Spleen (tissue), 11 donors: Measurements from ENCODE around the gene KLHL24. TPM values are rescaled to one million over a fixed set of nuclear protein-coding genes. Genes with fewer than 3 reads are reported as not detected.
"Not testable (repeated sequence)": the region's sequence is repeated elsewhere in the genome, so short reads cannot be mapped to it uniquely, and the experiment has no call there.

Experiments used
- DNase-seq: peaks from one replicate; pipeline ENCODE4 v3.0.0-alpha.2; 2020
- H3K27ac ChIP-seq, 8 donors: fragments of 200-600 bp; sonication (generic) in 7 of 8; 1 replicate in 4 of 8; 2 replicates in 4 of 8; pipeline versions ENCODE4 v1.5.0 to v1.8.0; 2016 to 2021; ENCODE audit warnings: inconsistent platforms in 4 of 8, mild to moderate bottlenecking in 4 of 8, moderate library complexity in 1 of 8
- H3K27me3 ChIP-seq, 7 donors: fragments of 200-600 bp; sonication (generic) in 6 of 7; replicated peaks in 1 of 7; 1 replicate in 4 of 7; 2 replicates in 3 of 7; pipeline versions ENCODE4 v1.5.0 to v1.8.0; 2016 to 2021; ENCODE audit warnings: inconsistent platforms in 3 of 7, mild to moderate bottlenecking in 1 of 7
- H3K36me3 ChIP-seq, 6 donors: fragments of 200-600 bp; sonication (generic) in 5 of 6; 1 replicate in 4 of 6; 2 replicates in 2 of 6; pipeline versions ENCODE4 v1.5.0 to v1.8.0; 2016 to 2021; ENCODE audit warnings: inconsistent platforms in 2 of 6
- H3K4me1 ChIP-seq, 6 donors: fragments of 200-600 bp; sonication (generic) in 5 of 6; 1 replicate in 3 of 6; 2 replicates in 3 of 6; pipeline versions ENCODE4 v1.5.0 to v1.8.0; 2016 to 2021; ENCODE audit warnings: inconsistent platforms in 3 of 6
- H3K4me3 ChIP-seq, 8 donors: fragments of 200-600 bp; sonication (generic) in 7 of 8; 1 replicate in 4 of 8; 2 replicates in 4 of 8; pipeline versions ENCODE4 v1.5.0 to v1.8.0; 2016 to 2021; ENCODE audit warnings: inconsistent platforms in 4 of 8, mild to moderate bottlenecking in 4 of 8, moderate library complexity in 2 of 8
- H3K9me3 ChIP-seq, 8 donors: fragments of 200-600 bp; sonication (generic) in 7 of 8; 1 replicate in 4 of 8; 2 replicates in 4 of 8; pipeline versions ENCODE4 v1.5.0 to v1.8.0; 2016 to 2021; ENCODE audit warnings: inconsistent platforms in 4 of 8
- CTCF ChIP-seq, 11 experiments: fragments of 200-600 bp in 7 of 11; fragments of 450-650 bp in 4 of 11; sonication (generic) in 4 of 11; IDR thresholded peaks in 8 of 11; conservative IDR thresholded peaks in 3 of 11; 1 replicate in 7 of 11; 2 replicates in 4 of 11; pipeline versions ENCODE4 v1.4.0 to v1.8.0; 2016 to 2021; ENCODE audit warnings: antibody characterized with exemption in 11 of 11, inconsistent platforms in 4 of 11, mild to moderate bottlenecking in 1 of 11
- POLR2A ChIP-seq, 3 donors: fragments of 450-650 bp; IDR thresholded peaks; one replicate each; pipeline ENCODE4 v1.5.1; 2017; ENCODE audit warnings: antibody characterized with exemption in 3 of 3, mild to moderate bottlenecking in 1 of 3
- POLR2AphosphoS5 ChIP-seq, 3 donors: sonication (generic); formaldehyde crosslinking; IDR thresholded peaks; one replicate each; pipeline ENCODE4 v1.5.1; 2017; ENCODE audit warnings: antibody characterized with exemption in 3 of 3
- WGBS, 5 donors: extraction: QIAGEN DNeasy Blood & Tissue Kit in 3 of 5; methylation state at CpG; one replicate each; pipeline versions ENCODE4 v1.1.5 to v1.1.7; 2013 to 2018; 5-methylcytosine and 5-hydroxymethylcytosine counted together
- intact Hi-C: fragments of 100-400 bp; cut with DNase I; formaldehyde crosslinking; loops from one replicate; pipeline ENCODE4 v1.15.0; 2023; ENCODE audit warnings: low total_unique reads
- polyA plus RNA-seq, 3 donors: library from polyadenylated mRNA; stranded (reverse); fragments of 200-250 nt; gene quantifications; one replicate each; pipeline ENCODE4 v1.2.1, GENCODE V29; 2013
- total RNA-seq, 7 donors: library from RNA; depleted of rRNA in 3 of 7; stranded (reverse); fragments of >200 nt in 3 of 7; fragmentation: NEBNext Ultra II Directional in 4 of 7; extraction: Animal tissue kit (Norgen Biotek cat#: 25700) in 4 of 7; gene quantifications; one replicate each; pipeline versions ENCODE4 v1.1.0 to v1.2.1, GENCODE V29; 2016 to 2021
- donor health status: healthy with polysubstance abuse.
- donor health status: DM: no; HTN: no; CAD: no; lungs with moderate emphysema.
- donor health status: DM: no; HTN: no; CAD: no.
- donor health status: Bipolar disorder and iron deficiency.
- donor health status: healthy.
- donor health status: DM: no; HTN: no; CAD: no.
- donor health status: DM: yes; HTN: yes; CAD: no.

The KLHL24 gene
- total and polyA plus RNA-seq, 10 donors, result 5.0 to 148 (median 57.0) TPM

GRCh38 chr3:183620252-183620628 is 15.2 kb upstream of the KLHL24 start:
- DNase-seq, result no peak
- H3K27me3 ChIP-seq, result no peaks in the 10 kb centered on the region
- no peaks in the 10 kb centered on the region for H3K36me3 ChIP-seq
- no peak for TF ChIP-seq POLR2AphosphoS5 (IDR thresholded peaks at IDR 0.05)
- no peak for TF ChIP-seq POLR2A (IDR thresholded peaks at IDR 0.05)
- TF ChIP-seq CTCF (IDR thresholded peaks at IDR 0.05 in 8 of 11, conservative IDR thresholded peaks at IDR 0.05 in 3 of 11), result no peak
- H3K4me3 ChIP-seq, result no peak overlapping the region
- peaks cover 0 to 9% (median 0%) of the 10 kb centered on the region in 8 donors for H3K9me3 ChIP-seq
- H3K27ac ChIP-seq, result no peak overlapping the region
- WGBS, 5 donors, result 88 to 94% (median 89%) methylated on average over 1 of the region's 1 CpG
- H3K4me1 ChIP-seq, result no peaks in the 10 kb centered on the region
- intact Hi-C loops, result no loop called here

- H3K4me3 ChIP-seq, H3K27me3 ChIP-seq, intact Hi-C loops, H3K27ac ChIP-seq, DNase-seq, H3K9me3 ChIP-seq, H3K36me3 ChIP-seq, H3K4me1 ChIP-seq: not testable (repeated sequence)
- 86 to 94% (median 91%) methylated on average over 2 of the region's 2 CpGs for WGBS, 5 donors
Observed at GRCh38 chr3:183622473-183622872, 12.9 kb upstream of the KLHL24 start.

- TF ChIP-seq POLR2A (IDR thresholded peaks at IDR 0.05), result no peak
- TF ChIP-seq POLR2AphosphoS5 (IDR thresholded peaks at IDR 0.05), result peak in 2 of 3 donors; percentile 24 to 73
- no peak for TF ChIP-seq CTCF (IDR thresholded peaks at IDR 0.05 in 8 of 11, conservative IDR thresholded peaks at IDR 0.05 in 3 of 11)
- Histone ChIP-seq H3K36me3 (no peaks in the 10 kb centered on the region), H3K9me3 (no peaks in the 10 kb centered on the region), H3K27me3 (no peaks in the 10 kb centered on the region), H3K4me3 (no peak overlapping the region), H3K27ac (peak overlapping the region in 2 of 8 donors; percentile 32 to 34), H3K4me1 (peaks cover 0 to 4% (median 0%) of the 10 kb centered on the region in 6 donors)
- WGBS, 5 donors, result 74 to 88% (median 78%) methylated on average over 8 of the region's 8 CpGs
- intact Hi-C loops, result no loop called here
- DNase-seq, result no peak
Observed at GRCh38 chr3:183626877-183627594, 8.4 kb upstream of the KLHL24 start.

GRCh38 chr3:183629546-183630301 is 5.7 kb upstream of the KLHL24 start:
- H3K27me3 ChIP-seq, result no peaks in the 10 kb centered on the region
- no peaks in the 10 kb centered on the region for H3K9me3 ChIP-seq
- no peak for DNase-seq
- WGBS, 5 donors, result 93 to 98% (median 97%) methylated on average over 3 of the region's 3 CpGs
- no peak overlapping the region for H3K4me3 ChIP-seq
- peak overlapping the region in 1 of 8 donors; percentile 13 for H3K27ac ChIP-seq
- intact Hi-C loops, result no loop called here
- no peak for TF ChIP-seq POLR2A (IDR thresholded peaks at IDR 0.05)
- peaks cover 0 to 6% (median 2%) of the 10 kb centered on the region in 6 donors for H3K4me1 ChIP-seq
- H3K36me3 ChIP-seq, result no peaks in the 10 kb centered on the region

- H3K4me1 ChIP-seq, result peaks cover 0 to 11% (median 6%) of the 10 kb centered on the region in 6 donors
- H3K27me3 ChIP-seq, result no peaks in the 10 kb centered on the region
- intact Hi-C loops, result no loop called here
- no peaks in the 10 kb centered on the region for H3K9me3 ChIP-seq
- H3K4me3 ChIP-seq, result no peak overlapping the region
- no peak overlapping the region for H3K27ac ChIP-seq
- no peaks in the 10 kb centered on the region for H3K36me3 ChIP-seq
- DNase-seq, result no peak
- TF ChIP-seq POLR2A (IDR thresholded peaks at IDR 0.05) (no peak), POLR2AphosphoS5 (IDR thresholded peaks at IDR 0.05) (no peak), CTCF (IDR thresholded peaks at IDR 0.05 in 8 of 11, conservative IDR thresholded peaks at IDR 0.05 in 3 of 11) (no peak)
Observed at GRCh38 chr3:183631715-183632114, 3.7 kb upstream of the KLHL24 start.

- H3K27me3 ChIP-seq, H3K27ac ChIP-seq, intact Hi-C loops, H3K4me3 ChIP-seq, H3K9me3 ChIP-seq, DNase-seq, H3K36me3 ChIP-seq: not testable (repeated sequence)
- H3K4me1 ChIP-seq, result peaks cover 8 to 21% (median 14%) of the 10 kb centered on the region in 6 donors
- 92 to 98% (median 95%) methylated on average over 8 of the region's 8 CpGs for WGBS, 5 donors
Observed at GRCh38 chr3:183632725-183633124, 2.7 kb upstream of the KLHL24 start.
